Liver (tissue), 2 donors: ENCODE results near the gene ARHGAP32.

ENCODE experiments used
- TF ChIP-seq, protein P1 (sequence below): fragments of 150-350 bp; IDR thresholded peaks from 2 replicates; pipeline ENCODE4 v1.5.1; 2017; ENCODE audit warnings: improper control_type of control experiment, low read depth, low read length; ENCODE audit not compliant: missing input control
- TF ChIP-seq, protein P2 (sequence below): IDR thresholded peaks from 2 replicates; pipeline ENCODE4 v1.6.1; 2016; ENCODE audit warnings: antibody characterized with exemption
- donor health status: healthy.

DNA sequence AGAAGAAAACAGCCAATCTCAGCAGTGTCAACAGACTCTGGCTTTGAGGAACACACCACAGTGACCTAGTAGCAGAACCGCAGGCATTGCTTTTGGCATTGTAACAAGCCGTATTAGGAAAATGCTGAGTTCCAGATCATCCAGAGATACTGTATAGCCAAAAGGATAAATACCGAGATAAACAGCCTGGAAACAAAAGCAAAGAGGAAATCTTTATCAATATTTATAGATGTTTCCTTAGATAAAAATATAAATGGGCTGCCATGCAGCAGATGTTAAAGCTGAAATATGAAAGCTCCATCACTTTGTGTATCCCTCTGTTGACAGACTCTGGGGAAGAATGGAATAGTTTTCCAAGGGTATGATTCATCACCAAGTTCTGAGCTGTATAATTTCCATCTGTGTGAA is 150.5 kb downstream of the ARHGAP32 start:
- TF ChIP-seq, protein P1, sequence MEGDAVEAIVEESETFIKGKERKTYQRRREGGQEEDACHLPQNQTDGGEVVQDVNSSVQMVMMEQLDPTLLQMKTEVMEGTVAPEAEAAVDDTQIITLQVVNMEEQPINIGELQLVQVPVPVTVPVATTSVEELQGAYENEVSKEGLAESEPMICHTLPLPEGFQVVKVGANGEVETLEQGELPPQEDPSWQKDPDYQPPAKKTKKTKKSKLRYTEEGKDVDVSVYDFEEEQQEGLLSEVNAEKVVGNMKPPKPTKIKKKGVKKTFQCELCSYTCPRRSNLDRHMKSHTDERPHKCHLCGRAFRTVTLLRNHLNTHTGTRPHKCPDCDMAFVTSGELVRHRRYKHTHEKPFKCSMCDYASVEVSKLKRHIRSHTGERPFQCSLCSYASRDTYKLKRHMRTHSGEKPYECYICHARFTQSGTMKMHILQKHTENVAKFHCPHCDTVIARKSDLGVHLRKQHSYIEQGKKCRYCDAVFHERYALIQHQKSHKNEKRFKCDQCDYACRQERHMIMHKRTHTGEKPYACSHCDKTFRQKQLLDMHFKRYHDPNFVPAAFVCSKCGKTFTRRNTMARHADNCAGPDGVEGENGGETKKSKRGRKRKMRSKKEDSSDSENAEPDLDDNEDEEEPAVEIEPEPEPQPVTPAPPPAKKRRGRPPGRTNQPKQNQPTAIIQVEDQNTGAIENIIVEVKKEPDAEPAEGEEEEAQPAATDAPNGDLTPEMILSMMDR = no peak
- TF ChIP-seq, protein P2, sequence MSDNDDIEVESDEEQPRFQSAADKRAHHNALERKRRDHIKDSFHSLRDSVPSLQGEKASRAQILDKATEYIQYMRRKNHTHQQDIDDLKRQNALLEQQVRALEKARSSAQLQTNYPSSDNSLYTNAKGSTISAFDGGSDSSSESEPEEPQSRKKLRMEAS = no peak
